Subcutaneous adipose tissue (tissue), 4 donors: ENCODE measurements around the gene FNBP1L. TPM values are rescaled to one million over a fixed set of nuclear protein-coding genes. Genes with fewer than 3 reads are reported as not detected.

Source experiments
- CTCF ChIP-seq: fragments of 450-650 bp; IDR thresholded peaks from one replicate; pipeline ENCODE4 v1.5.1; 2016; ENCODE audit warnings: low read depth, mild to moderate bottlenecking, control low read depth, antibody characterized with exemption, moderate library complexity
- small RNA-seq: library from RNA; depleted of rRNA; stranded (forward); fragments of <200 nt; gene quantifications from one replicate; pipeline ENCODE3, GENCODE V24; 2016
- total RNA-seq, 4 donors: library from RNA; depleted of rRNA; stranded (reverse); fragments of >200 nt; gene quantifications; one replicate each; pipeline ENCODE4 v1.1.0, GENCODE V29; 2016

FNBP1L gene
- total RNA-seq, 4 donors from 2014 or later, result 30.1 to 53.1 (median 38.6) TPM

DNA sequence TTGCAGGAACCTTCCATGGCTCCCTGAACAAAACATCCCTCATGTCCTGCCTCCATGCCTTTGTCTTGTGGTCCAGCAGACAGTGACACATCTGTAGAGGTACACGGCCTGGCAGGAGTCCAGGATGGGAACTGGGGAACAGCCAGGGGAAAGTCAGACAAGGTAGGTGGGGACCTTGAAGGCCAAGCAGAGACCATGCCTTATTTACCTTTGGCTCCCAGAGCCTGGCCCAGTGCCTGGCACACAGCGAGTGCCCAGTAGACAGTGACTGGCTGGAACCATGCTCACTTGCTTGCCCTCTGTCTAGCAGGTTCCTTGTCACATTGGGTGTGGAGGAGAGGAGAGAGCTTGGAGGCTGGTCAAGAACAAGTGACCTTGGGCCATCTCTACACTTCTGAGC lies 152.7 kb downstream of the FNBP1L start:
- no peak for TF ChIP-seq CTCF

DNA sequence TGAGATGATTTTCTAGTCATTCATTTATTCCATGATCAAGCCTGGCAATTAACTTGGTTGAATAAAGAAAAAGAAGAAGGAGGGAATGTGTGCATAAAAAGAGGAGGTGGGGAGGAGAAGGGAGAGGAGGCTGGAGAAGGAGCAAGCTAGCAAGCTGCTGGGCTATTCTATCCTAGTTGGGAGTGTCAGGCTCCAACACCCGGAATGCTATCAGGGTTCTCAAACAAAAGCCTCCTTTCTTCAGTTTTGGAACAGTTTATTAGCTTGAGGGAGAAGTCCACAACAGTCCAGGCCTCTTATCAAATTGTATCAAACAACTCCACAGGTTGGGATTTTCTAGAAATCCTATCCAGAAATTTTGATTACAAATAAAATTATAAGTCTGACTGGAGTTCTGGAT lies 153.8 kb downstream of the FNBP1L start:
- no peak for TF ChIP-seq CTCF

- no peak for TF ChIP-seq CTCF
Measured at GRCh38 chr1:93602101-93602500, 154.2 kb downstream of the FNBP1L start.

GRCh38 chr1:93603106-93603505 lies 155.2 kb downstream of the FNBP1L start:
- TF ChIP-seq CTCF, result no peak

- no peak for TF ChIP-seq CTCF
Measured at GRCh38 chr1:93603601-93604000, 155.7 kb downstream of the FNBP1L start.

Small RNA genes within 50 kb of the gene (small RNA-seq; reads per million reads assigned to genes)
- gene RNA5SP53, result not detected

Other genes with a start within 250 kb of the FNBP1L start
- gene DR1, start 102.2 kb upstream of the FNBP1L start, total RNA-seq, result 10 to 100 TPM; 28.3 to 34.2 (median 31.1) TPM
- gene BCAR3, start 233.7 kb downstream of the FNBP1L start, total RNA-seq, result 10 to 100 TPM; 22.3 to 98.7 (median 28.3) TPM